GM19455 (cell line): ENCODE results near the gene PCDHGA6.
A peak's percentile ranks its signal among the peaks of the same experiment; 100 is the strongest.
"Not testable (repeated sequence)": the region's sequence is repeated elsewhere in the genome, so short reads cannot be mapped to it uniquely, and the experiment has no call there.

Source experiments
- ATAC-seq: cut with Tn5 transposase; IDR thresholded peaks from one replicate; pipeline ENCODE4 v1.9.1; 2021; ENCODE audit not compliant: unreplicated experiment

PCDHGA6 gene

DNA sequence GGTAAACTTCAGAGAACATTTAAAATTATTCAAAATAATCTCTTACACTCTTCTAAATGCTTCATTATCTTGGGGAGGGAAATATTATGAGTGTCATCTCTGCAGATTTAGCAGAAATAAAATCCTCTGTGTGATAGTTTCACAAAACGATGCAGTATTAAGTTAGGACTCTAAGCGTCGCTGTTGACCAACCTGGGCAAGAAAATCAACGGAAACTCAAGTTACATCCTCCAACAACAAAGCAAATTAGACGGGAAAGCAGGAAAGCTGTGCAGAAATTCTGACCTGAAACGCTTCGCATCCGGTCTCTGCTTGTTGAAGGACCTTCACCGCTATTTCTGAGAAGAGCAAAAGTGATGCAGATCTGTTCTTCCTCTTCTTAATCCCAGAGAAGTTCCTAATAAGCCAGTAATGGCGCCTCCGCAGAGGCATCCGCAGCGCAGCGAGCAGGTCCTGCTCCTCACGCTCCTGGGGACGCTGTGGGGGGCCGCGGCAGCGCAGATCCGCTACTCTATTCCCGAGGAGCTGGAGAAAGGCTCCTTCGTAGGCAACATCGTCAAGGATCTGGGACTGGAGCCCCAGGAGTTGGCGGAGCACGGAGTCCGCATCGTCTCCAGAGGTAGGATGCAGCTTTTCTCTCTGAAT, at the start of gene PCDHGA6:
Gene PCDHGA6 (plus strand): TSS at position 219 of the 645 bp plus-strand sequence. CDS start 193 bp downstream, at position 412.
- no peak for ATAC-seq

DNA sequence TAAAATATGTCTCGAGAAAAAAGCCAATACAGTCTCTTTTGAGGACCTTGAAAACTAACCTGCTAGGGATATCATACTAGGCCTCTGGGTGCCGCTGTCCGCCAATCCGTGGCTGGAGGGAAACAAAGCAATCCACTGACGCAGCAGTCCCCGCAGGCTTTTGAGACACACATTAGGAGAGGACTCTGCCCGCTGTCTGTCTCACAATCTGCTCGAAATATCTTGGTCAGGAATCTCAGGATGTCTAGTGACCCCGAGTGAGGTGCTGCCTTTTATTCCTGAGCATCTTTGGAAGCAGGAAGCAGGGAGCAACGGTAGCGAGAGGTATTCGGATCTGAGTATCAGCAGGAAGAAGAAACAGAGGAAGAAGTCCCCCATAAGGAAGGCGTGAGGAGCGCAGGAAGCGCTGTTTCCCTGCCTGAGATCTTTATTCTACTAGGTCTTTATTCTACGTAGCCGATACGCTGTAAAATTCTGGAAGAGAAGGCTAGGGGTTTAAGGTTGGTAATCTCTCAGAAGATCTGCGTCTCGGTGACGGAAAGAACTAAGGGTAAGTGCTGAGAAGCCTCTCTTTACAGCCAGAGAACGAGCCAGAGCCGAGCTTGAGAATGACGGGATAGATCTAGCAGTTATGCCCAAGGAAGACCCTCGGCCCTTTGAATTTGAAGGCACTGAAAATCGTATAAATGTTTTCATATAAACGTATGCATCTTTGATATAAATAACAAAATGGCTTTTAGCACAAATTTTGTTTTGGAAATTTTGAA, 47.4 kb upstream of the PCDHGA6 start:
- ATAC-seq = peak; percentile 96

DNA sequence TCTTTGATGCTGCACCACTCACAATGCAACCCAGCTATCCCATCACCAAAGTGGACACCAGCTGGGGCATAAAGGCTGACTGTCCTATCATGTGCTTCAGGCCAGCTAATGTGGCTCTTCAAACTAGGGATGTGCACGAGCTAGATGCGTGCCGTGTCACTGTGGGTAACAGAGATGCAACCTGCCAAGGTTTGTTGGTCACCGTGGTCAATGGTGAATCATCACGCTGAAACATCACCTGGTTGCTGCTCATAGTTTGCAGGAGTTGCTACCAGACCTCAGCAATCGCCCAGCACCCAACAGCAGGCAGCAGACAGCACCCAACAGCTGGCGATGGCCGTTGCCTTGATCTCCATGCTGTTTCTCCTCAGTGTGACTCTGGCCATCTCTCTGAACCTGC, 45.5 kb upstream of the PCDHGA6 start:
- no peak for ATAC-seq

DNA sequence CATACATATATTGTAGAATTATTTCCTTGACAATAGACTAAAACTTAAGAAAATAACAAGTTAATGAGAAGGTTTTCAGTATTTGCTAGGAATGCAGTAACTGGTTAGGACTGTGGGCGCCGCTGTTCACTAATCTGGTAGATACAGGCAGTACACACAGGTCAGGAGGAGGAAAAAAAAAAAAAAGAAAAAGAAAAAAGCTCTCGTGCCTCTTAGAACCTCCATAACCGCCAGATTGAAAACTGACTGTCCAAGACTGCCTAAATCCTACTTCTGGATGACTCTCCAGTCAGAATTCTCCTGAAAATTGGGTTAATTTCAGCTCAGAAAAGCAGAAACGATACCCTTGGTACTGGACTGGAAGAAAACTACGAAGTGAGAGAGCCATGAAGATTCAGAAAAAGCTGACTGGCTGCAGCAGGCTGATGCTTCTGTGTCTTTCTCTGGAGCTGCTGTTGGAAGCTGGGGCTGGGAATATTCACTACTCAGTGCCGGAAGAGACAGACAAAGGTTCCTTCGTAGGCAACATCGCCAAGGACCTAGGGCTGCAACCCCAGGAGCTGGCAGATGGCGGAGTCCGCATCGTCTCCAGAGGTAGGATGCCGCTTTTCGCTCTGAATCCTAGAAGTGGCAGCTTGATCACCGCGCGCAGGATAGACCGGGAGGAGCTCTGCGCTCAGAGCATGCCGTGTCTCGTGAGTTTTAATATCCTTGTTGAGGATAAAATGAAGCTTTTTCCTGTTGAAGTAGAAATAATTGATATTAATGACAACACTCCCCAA, 43.2 kb upstream of the PCDHGA6 start, which contains the start of gene PCDHGA1:
Gene PCDHGA1 (plus strand): TSS at position 216 of the 782 bp plus-strand sequence.
- no peak for ATAC-seq

DNA sequence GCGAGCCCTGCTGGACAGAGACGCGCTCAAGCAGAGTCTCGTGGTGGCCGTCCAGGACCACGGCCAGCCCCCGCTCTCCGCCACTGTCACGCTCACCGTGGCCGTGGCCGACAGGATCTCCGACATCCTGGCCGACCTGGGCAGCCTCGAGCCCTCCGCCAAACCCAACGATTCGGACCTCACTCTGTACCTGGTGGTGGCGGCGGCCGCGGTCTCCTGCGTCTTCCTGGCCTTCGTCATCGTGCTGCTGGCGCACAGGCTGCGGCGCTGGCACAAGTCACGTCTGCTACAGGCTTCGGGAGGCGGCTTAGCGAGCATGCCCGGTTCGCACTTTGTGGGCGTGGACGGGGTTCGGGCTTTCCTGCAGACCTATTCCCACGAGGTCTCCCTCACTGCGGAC, 41.1 kb upstream of the PCDHGA6 start:
- ATAC-seq = not testable (repeated sequence)

DNA sequence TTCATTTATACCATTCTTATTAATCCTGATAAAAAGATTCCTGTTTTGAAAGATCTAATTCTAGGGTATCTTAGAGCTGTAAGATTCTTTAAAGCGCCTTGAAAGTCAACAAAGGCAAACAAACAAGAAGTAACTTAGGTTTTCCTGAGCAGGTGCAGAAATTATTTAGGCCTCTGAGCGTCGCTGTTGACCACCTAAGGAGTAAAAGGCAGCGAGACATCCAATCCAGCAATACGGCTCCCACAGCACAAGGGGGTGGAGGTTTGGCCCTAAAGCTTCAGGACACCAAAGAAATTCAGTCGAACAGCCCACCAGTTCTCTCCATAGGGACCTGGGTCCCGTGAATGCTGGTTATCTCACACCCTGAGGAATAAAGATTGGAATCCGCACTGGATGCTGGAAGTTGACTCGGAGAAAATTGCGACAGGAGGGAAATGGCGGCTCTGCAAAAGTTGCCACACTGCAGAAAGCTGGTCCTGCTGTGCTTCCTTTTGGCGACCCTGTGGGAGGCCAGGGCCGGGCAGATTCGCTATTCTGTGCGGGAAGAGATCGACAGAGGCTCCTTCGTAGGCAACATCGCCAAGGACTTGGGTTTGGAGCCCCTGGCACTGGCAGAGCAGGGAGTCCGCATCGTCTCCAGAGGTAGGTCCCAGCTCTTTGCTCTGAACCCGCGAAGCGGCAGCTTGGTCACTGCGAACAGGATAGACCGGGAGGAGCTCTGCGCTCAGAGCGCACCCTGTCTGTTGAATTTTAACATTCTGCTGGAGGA, 35.0 kb upstream of the PCDHGA6 start, which contains the start of gene PCDHGA2:
Gene PCDHGA2 (plus strand): TSS at position 223 of the 769 bp plus-strand sequence.
- no peak for ATAC-seq

DNA sequence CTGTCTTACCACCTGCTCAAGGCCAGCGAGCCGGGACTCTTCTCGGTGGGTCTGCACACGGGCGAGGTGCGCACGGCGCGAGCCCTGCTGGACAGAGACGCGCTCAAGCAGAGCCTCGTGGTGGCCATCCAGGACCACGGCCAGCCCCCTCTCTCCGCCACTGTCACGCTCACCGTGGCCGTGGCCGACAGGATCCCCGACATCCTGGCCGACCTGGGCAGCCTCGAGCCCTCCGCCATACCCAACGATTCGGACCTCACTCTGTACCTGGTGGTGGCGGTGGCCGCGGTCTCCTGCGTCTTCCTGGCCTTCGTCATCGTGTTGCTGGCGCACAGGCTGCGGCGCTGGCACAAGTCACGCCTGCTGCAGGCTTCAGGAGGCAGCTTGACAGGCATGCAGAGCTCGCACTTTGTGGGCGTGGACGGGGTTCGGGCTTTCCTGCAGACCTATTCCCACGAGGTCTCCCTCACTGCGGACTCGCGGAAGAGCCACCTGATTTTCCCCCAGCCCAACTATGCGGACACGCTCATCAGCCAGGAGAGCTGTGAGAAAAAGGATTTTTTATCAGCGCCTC, 32.8 kb upstream of the PCDHGA6 start:
- ATAC-seq = not testable (repeated sequence)

DNA sequence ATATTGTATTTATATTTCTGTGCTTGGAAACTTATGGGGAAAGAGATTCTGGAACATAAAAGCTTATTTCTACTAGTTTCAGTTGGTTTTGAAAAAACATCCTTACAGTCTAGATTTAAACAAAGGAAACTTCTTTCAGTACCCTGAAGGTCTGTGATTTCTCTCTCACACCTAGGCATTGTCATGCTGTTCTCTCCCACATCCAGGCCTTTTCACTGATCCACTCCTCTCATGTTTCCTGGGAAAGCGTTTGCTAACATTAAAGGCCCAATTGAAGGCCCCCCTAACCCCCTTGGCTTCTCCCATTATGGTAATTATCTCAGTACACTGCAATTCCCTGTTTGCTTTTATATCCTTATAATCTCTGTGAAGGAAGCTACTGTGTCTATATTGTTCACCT, 30.9 kb upstream of the PCDHGA6 start:
- ATAC-seq = no peak

DNA sequence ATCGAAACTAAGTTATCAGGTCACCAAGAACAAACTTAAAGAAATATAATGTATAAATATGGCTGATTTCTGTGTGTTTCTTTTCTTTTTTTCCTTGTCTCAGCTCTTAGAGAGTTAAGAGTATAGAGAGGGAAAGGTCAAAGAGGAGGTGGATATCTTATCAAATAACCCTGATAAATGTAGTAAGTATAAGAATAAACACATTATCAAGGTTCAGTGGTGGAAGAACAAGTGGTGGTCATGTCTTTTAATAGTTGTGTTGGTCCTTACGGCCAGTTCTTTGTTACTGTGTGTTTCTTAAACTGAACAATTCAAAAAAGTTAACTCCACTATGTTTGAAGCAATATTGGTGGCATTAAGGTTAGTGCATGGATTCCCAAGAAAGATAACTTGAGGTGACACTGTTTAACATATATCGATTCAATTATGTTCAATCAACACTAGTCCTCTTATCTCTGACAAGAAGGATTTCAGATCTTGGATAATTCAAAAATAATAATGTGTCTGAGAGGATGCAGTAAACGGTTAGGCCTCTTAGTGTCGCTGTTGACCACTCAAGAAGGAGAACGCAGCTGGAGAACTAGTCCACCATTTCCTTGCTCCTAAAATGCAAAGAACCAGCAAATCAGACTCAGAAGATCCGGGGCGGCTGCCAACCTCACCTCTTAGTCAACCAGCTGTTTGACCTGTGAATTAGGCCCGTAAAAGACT, 30.3 kb upstream of the PCDHGA6 start, which contains the start of gene PCDHGA3:
Gene PCDHGA3 (plus strand): TSS at position 588 of the 711 bp plus-strand sequence. CDS start 205 bp downstream, outside the sequence.
- no peak for ATAC-seq

DNA sequence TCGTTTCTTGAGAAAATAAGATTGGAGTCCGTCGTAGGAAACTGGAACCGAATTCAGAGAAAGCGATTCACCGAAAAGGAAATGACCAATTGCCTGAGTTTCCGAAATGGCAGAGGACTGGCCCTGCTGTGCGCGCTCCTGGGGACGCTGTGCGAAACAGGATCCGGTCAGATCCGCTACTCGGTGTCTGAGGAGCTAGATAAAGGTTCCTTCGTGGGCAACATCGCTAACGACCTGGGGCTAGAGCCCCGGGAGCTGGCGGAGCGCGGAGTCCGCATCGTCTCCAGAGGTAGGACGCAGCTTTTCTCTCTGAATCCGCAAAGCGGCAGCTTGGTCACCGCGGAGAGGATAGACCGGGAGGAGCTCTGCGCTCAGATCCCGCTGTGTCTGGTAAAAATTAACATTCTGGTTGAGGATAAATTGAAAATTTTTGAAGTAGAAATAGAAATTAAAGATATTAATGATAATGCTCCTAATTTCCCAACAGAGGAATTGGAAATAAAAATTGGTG, 29.7 kb upstream of the PCDHGA6 start:
- ATAC-seq = no peak

DNA sequence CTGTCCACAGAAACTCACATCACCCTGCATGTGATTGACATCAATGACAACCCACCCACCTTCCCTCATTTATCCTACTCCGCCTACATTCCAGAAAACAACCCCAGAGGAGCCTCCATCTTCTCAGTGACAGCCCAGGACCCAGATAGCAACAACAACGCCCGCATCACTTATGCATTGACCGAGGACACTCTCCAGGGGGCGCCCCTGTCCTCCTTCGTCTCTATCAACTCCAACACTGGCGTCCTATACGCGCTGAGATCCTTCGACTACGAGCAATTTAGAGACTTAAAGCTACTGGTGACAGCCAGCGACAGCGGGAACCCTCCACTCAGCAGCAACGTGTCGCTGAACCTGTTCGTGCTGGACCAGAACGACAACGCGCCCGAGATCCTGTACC, 28.4 kb upstream of the PCDHGA6 start:
- ATAC-seq = no peak

DNA sequence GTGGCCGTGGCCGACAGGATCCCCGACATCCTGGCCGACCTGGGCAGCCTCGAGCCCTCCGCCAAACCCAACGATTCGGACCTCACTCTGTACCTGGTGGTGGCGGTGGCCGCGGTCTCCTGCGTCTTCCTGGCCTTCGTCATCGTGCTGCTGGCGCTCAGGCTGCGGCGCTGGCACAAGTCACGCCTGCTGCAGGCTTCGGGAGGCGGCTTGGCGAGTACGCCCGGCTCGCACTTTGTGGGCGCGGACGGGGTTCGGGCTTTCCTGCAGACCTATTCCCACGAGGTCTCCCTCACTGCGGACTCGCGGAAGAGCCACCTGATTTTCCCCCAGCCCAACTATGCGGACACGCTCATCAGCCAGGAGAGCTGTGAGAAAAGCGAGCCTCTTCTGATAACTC, 27.7 kb upstream of the PCDHGA6 start:
- ATAC-seq = not testable (repeated sequence)

DNA sequence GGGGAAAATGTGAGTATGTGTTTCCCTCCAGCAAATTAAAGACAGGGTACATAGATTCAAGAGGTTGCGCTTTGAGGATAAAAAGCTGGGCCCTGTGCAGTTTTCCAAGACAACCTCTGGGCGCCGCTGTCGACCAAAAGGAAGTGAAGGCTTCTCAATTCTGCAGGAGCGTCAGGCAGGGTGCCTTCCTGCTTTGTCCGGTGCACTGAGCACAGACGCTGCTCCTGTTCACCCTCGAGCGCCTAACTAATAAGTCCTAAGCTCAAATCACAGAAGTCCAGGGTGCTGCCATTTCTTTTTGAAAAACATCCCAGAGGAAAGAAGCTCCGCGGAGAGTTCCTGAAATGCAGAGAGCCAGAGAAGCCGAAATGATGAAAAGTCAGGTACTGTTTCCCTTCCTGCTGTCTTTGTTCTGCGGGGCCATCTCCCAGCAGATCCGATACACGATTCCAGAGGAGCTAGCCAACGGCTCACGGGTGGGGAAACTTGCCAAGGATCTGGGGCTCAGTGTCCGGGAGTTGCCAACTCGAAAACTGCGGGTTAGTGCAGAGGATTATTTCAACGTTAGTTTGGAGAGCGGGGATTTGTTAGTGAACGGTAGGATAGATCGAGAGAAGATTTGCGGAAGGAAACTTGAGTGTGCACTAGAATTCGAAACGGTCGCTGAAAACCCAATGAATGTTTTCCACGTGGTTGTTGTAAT, 23.6 kb upstream of the PCDHGA6 start, which contains the start of gene PCDHGB1:
Gene PCDHGB1 (plus strand): TSS at position 183 of the 703 bp plus-strand sequence. CDS start 162 bp downstream, at position 345.
- no peak for ATAC-seq

DNA sequence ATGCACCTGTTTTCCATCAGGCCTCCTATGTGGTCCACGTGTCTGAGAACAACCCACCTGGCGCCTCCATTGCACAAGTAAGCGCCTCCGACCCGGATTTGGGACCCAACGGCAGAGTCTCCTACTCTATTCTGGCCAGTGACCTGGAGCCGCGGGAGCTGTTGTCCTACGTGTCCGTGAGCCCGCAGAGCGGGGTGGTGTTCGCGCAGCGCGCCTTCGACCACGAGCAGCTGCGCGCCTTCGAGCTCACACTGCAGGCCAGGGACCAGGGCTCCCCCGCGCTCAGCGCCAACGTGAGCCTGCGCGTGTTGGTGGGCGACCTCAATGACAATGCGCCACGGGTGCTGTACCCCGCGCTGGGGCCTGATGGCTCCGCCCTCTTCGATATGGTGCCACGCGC, 22.1 kb upstream of the PCDHGA6 start:
- ATAC-seq = no peak

DNA sequence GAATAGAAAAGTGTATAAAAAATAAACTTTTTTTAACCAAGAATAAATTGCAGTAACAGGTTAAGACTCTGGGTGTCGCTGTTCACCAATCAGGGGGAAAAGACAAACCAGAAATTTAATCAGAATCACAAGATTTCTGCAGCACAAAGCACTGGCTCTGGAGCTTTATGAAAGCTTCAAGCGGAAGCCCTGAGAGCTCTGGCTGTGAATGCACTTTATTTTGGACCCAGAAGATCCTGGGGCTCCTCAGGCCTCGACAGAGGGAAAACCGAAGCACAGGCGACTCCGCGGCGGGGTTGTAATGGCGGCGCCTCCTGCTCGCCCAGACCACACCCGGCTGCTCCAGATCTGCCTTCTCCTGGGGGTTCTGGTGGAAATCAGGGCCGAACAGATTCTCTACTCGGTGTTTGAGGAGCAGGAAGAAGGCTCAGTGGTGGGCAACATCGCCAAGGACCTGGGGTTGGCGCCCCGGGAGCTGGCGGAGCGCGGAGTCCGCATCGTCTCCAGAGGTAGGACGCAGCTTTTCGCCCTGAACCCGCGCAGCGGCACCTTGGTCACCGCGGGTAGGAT, 18.7 kb upstream of the PCDHGA6 start, which contains the start of gene PCDHGA4:
Gene PCDHGA4 (plus strand): TSS at position 122 of the 570 bp plus-strand sequence. CDS start 87 bp downstream, at position 209.
- ATAC-seq = no peak

DNA sequence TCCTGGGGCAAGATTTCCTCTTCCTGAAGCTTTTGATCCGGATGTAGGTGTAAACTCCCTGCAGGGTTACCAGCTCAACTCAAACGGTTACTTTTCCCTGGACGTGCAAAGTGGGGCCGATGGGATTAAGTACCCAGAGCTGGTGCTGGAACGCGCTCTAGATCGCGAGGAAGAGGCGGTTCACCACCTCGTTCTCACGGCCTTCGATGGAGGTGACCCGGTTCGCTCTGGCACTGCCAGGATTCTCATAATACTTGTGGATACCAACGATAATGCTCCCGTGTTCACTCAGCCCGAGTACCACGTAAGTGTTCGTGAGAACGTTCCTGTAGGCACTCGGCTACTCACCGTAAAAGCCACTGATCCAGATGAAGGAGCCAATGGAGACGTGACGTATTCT, 18.1 kb upstream of the PCDHGA6 start:
- ATAC-seq = no peak

DNA sequence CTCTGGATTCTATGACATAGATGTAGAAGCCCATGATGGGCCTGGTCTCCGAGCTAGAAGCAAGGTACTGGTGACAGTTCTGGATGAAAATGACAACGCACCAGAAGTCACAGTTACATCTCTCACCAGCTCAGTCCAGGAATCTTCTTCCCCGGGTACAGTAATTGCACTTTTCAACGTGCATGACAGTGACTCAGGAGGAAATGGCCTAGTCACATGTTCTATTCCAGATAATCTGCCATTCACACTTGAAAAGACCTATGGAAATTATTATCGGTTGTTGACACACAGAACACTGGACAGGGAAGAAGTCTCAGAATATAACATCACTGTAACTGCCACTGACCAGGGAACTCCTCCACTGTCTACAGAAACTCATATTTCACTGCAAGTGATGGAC, 17.6 kb upstream of the PCDHGA6 start:
- no peak for ATAC-seq

DNA sequence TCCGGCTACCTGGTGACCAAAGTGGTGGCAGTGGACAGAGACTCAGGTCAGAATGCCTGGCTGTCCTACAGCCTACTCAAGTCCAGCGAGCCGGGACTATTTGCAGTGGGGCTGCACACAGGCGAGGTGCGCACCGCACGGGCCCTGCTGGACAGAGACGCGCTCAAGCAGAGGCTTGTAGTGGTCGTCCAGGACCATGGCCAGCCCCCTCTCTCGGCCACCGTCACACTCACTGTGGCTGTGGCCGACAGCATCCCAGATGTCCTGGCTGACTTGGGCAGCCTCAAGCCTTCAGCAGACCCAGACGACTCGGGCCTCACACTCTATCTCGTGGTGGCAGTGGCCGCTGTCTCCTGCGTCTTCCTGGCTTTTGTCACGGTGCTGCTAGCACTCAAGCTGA, 16.7 kb upstream of the PCDHGA6 start:
- no peak for ATAC-seq
